ENCODE results near the gene GUCY2D.

DNA sequence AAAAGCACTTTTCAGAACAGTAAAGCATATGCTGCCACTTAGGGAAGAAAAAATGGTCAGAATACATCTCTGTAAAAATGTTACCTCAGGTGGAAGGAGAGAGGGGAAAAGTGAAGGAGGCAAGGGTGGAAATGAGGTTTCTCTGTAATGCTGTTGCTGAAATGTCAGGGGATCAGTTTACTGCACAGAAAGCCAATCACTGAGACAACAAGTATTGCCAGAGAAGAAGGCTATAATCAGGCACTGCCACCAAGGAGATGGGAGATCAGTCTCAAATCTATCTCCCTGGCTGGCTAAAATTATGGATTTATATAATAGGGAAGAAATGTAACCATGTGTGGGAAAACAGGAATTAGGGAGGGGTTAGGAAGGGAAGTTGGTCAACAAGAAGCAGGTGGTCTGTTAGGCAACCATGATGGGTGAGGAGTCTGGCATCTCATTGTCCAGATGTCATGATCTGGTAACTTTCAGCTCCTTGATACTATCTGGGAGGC, 27.7 kb upstream of the GUCY2D start:
- TF ChIP-seq ZFP3 (CRISPR knock-in tag; IDR thresholded peaks at IDR 0.05) (no peak), GLIS3 (CRISPR knock-in tag; IDR thresholded peaks at IDR 0.05) (no peak), PATZ1 (CRISPR knock-in tag; IDR thresholded peaks at IDR 0.05; ENCODE audit: borderline replicate concordance) (no peak), ZNF565 (CRISPR knock-in tag; conservative IDR thresholded peaks at IDR 0.05; ENCODE audit: low read depth) (no peak), CREB5 (CRISPR knock-in tag; IDR thresholded peaks at IDR 0.05; ENCODE audit: low read depth) (no peak), RARB (CRISPR knock-in tag; IDR thresholded peaks at IDR 0.05) (no peak), ZNF8 (CRISPR knock-in tag; IDR thresholded peaks at IDR 0.05) (no peak), BACH2 (CRISPR knock-in tag; IDR thresholded peaks at IDR 0.05; ENCODE audit: borderline replicate concordance) (no peak), ZC3H10 (CRISPR knock-in tag; IDR thresholded peaks at IDR 0.05) (no peak)
- TF ChIP-seq, protein P1, sequence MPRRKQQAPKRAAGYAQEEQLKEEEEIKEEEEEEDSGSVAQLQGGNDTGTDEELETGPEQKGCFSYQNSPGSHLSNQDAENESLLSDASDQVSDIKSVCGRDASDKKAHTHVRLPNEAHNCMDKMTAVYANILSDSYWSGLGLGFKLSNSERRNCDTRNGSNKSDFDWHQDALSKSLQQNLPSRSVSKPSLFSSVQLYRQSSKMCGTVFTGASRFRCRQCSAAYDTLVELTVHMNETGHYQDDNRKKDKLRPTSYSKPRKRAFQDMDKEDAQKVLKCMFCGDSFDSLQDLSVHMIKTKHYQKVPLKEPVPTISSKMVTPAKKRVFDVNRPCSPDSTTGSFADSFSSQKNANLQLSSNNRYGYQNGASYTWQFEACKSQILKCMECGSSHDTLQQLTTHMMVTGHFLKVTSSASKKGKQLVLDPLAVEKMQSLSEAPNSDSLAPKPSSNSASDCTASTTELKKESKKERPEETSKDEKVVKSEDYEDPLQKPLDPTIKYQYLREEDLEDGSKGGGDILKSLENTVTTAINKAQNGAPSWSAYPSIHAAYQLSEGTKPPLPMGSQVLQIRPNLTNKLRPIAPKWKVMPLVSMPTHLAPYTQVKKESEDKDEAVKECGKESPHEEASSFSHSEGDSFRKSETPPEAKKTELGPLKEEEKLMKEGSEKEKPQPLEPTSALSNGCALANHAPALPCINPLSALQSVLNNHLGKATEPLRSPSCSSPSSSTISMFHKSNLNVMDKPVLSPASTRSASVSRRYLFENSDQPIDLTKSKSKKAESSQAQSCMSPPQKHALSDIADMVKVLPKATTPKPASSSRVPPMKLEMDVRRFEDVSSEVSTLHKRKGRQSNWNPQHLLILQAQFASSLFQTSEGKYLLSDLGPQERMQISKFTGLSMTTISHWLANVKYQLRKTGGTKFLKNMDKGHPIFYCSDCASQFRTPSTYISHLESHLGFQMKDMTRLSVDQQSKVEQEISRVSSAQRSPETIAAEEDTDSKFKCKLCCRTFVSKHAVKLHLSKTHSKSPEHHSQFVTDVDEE (CRISPR knock-in tag; IDR thresholded peaks at IDR 0.05) = no peak
